ENCODE results near the gene NPTXR.

The NPTXR gene

DNA sequence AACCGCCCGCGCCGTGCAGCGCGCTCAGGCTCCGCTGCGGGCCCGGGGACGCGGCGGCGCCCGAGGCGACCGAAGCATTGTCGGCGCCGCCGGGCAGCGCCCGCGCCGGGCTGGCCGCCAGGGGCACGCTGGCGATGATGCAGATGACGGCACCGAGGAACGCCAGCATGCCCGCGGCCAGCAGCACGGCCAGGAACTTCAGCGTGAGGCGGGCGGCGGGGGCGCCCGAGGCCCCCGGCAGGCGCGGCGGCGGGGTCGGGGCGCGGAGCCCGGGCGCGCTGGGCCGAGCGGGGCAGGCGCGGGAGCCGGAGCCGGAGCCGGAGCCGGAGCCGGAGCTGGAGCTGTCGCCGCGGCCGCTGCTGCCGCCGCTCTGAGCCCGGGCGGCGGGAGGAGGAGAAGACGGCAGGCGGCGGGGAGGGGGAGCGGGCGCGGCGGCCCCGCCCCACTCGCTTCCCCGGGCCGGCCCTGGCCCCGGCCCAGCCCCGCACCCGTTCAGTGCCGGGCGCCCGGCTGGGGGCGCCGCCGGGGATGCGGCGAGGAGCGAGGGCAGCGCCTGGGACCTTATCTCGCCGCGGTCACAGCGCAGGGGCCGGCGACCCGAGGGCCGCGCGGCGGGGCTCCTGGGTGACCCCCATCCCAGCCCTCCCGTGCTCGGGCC lies at the start of gene NPTXR:
Gene NPTXR (minus strand): TSS at position 372 of the 658 bp plus-strand sequence.
- Mint-ChIP-seq H3K4me3 (peak within 1 kb of the TSS; percentile 72), H3K9me3 (no peaks in the 10 kb centered on the region), H3K27me3 (peaks cover 42% of the 10 kb centered on the region), H3K27ac (no peak within 1 kb of the TSS), H3K4me1 (peaks cover 13% of the 10 kb centered on the region), H3K36me3 (ENCODE audit: low read depth) (no peaks in the 10 kb centered on the region)
- DNase-seq = peak; percentile 31
- peak; percentile 55 for ATAC-seq

DNA sequence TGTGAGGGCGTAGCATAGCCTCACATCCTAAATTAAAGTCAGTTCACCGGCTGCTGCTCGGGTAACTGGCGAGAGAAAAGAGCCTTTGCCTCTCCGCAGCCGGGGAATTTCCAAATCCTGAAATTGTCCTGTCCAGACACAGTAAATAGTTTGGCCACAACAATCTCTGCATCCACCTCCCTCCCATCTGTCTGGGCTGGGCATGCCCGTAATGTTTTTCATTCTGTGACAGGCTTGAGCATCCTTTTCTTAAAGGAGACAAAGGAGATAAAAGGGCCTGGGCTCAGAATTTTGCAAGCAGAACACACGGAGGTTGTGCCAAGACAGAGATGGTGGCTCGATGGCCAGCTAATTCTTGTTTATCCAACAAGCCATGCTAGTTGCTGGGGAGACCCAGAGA lies 47.4 kb upstream of the NPTXR start:
- H3K4me3 Mint-ChIP-seq = no peak overlapping the region
- no peak for ATAC-seq
- no peaks in the 10 kb centered on the region for H3K36me3 Mint-ChIP-seq (ENCODE audit: low read depth)
- no peaks in the 10 kb centered on the region for H3K9me3 Mint-ChIP-seq
- DNase-seq = no peak
- H3K4me1 Mint-ChIP-seq = peaks cover 3% of the 10 kb centered on the region
- H3K27ac Mint-ChIP-seq = no peak overlapping the region
- H3K27me3 Mint-ChIP-seq = peaks cover 25% of the 10 kb centered on the region

DNA sequence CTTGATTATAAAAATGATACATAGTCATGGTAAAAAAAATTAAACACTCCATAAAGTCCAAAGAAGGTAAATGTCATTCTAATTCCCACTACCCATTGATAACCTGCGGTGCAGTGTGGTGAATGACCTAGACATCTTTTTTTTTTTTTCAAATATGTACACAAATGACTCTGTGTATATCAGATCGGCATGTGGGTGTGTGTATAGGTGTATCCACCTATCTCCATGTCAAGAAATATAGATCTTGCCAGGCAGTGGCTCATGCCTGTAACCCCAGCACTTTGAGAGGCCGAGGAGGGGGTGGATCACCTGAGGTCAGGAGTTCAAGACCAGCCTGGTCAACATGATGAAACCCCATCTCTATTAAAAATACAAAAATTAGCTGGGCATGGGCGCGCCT lies 46.5 kb upstream of the NPTXR start:
- Mint-ChIP-seq H3K36me3 (ENCODE audit: low read depth) (no peaks in the 10 kb centered on the region), H3K4me1 (peaks cover 4% of the 10 kb centered on the region), H3K27me3 (peaks cover 25% of the 10 kb centered on the region), H3K27ac (no peak overlapping the region), H3K4me3 (no peak overlapping the region), H3K9me3 (no peaks in the 10 kb centered on the region)
- ATAC-seq (no peak), DNase-seq (no peak)

DNA sequence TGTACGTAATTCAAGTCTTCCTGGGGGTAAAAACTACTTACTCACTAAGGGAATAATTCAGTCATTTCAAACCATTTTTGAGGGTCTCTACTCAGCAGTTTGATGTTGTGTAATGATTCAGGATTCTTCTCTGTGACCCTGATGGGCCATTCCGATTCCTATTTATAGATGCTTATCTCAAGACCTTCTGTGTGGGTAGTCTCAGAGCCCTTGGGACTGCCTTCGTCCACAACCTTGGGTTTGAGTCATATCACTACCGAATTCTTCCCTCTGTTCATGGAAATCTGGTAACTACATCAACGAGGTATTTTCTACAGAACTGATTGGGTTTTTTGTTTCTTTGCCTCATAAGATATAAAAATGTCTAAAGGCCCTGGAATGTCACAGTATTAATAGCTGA lies 42.5 kb upstream of the NPTXR start:
- no peaks in the 10 kb centered on the region for H3K36me3 Mint-ChIP-seq (ENCODE audit: low read depth)
- H3K4me3 Mint-ChIP-seq = no peak overlapping the region
- no peak for DNase-seq
- H3K27me3 Mint-ChIP-seq = peaks cover 5% of the 10 kb centered on the region
- no peak for ATAC-seq
- no peaks in the 10 kb centered on the region for H3K9me3 Mint-ChIP-seq
- H3K27ac Mint-ChIP-seq = no peak overlapping the region
- H3K4me1 Mint-ChIP-seq = peaks cover 17% of the 10 kb centered on the region

DNA sequence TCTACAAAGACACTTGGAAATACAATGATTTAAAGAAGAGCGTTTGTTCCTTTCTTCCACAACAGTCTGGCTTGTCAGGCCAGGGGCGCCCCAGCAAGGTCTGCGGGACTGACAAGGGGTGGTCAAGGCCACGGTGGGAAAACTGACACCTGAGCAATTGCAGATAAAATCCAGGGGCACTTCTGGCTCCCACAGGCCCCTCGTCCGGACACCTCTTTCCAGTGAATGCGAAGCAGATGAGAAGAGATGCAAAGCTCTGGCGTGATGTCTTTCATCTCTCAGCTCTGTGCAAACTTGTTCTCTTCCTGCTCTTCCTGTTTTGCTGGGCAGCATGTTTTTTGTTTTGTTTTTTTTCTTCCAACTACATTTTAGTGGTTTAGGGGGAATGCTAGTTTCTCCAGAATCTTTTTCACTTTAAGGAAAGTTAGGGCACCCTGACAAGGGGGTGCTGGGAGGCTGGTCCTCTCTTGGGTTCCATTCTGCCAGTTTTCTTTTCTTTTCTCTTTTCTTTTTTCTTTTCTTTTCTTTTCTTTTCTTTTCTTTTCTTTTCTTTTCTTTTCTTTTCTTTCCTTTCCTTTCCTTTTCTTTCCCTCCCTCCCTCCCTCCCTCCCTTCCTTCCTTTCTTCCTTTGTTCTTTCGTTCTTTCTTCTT lies 39.3 kb upstream of the NPTXR start:
- no peaks in the 10 kb centered on the region for H3K9me3 Mint-ChIP-seq
- H3K4me1 Mint-ChIP-seq = peaks cover 17% of the 10 kb centered on the region
- H3K4me3 Mint-ChIP-seq = no peak overlapping the region
- peaks cover 8% of the 10 kb centered on the region for H3K27me3 Mint-ChIP-seq
- DNase-seq (no peak), ATAC-seq (no peak)
- no peak overlapping the region for H3K27ac Mint-ChIP-seq
- H3K36me3 Mint-ChIP-seq (ENCODE audit: low read depth) = no peaks in the 10 kb centered on the region

DNA sequence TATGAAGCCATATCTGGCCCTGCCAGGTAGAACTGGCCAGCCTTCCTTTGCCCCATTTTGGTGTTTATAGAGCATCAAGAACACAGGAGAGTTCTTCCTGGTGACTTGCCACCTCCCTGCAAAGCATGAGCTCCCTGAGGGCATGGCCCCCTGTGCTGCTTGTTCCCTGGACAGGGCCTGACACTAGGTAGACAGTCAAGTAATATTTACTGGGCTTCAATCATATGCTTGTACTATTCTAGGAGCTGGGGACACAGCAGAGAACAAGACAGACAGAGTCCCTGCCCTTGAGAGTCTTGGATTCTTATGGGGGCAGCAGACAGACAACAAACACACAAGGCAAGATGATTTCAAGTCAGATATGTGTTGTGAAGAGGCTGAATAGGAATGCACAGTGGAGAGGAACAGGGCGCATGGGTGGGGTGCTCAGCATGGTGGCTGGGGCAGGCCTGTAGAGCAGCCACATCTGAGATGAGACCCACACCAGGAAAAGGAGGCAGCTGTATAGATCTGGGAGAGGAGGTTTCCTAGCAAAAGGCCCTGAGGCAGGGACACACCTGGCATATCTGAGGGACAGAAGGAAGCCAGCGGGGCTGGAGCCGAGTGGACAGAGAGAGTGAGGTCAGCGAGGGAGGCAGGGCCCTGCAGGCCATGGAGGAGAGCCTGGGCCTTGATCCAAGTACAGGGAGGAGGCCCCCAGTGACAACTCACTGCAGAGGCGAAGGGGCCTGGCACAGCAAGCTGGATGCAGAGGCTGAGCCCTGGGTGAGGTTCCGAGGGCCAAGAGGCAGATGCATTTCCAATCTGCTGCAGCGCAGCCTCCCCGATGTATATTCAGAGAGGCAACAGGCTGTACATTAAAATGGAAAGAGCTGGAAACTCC lies 38.4 kb upstream of the NPTXR start:
- H3K4me1 Mint-ChIP-seq = peaks cover 17% of the 10 kb centered on the region
- DNase-seq (no peak), ATAC-seq (no peak)
- no peak overlapping the region for H3K4me3 Mint-ChIP-seq
- H3K36me3 Mint-ChIP-seq (ENCODE audit: low read depth) = no peaks in the 10 kb centered on the region
- peaks cover 9% of the 10 kb centered on the region for H3K27me3 Mint-ChIP-seq
- H3K9me3 Mint-ChIP-seq = no peaks in the 10 kb centered on the region
- H3K27ac Mint-ChIP-seq = no peak overlapping the region

DNA sequence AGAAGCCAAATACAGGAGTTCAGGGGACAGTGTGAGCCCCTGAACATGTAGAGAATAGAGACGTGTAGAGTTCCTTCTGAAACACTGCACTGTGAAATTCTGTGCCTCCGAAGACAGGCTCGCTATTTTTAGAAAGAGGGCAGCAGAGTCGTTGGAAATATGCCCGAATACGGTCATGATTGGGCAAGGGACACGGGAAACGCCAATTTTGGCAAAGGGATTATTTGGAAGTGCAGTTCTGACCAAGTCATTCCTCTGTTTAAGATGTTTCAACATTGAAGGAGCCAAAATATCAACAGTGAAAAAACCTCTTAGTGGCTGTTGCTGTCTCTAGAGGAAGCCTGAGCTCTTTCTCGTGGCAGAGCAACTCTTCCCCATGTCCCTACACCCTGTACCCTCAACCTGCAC lies 37.6 kb upstream of the NPTXR start:
- Mint-ChIP-seq H3K4me3 (no peak overlapping the region), H3K36me3 (ENCODE audit: low read depth) (no peaks in the 10 kb centered on the region), H3K27ac (no peak overlapping the region)

DNA sequence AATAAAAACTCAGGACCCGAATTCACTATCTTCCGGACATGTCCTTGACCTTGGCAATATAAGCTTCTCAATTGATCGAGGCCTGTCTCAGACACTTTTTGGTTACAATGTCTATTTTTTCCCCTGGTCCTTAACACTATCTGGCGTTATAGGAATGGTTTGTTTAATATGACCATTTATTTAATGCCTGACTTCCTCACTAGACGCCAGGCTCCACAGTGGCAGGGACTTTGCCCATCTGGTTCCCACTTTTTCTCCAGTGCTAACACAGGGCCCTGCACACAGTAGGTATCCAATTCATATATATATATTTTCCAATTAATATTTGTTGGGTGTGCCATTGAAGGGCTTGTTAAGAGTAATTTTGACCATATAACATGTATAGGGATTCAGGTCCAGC lies 36.1 kb upstream of the NPTXR start:
- DNase-seq (no peak), ATAC-seq (no peak)
- Mint-ChIP-seq H3K36me3 (ENCODE audit: low read depth) (no peaks in the 10 kb centered on the region), H3K9me3 (no peaks in the 10 kb centered on the region), H3K27me3 (peaks cover 13% of the 10 kb centered on the region), H3K4me1 (peaks cover 17% of the 10 kb centered on the region), H3K27ac (no peak overlapping the region), H3K4me3 (no peak overlapping the region)

More for the DNA sequence above, 37.6 kb upstream of the NPTXR start:
- no peak for DNase-seq
- ATAC-seq = no peak
- Mint-ChIP-seq H3K9me3 (no peaks in the 10 kb centered on the region), H3K27me3 (peaks cover 9% of the 10 kb centered on the region), H3K4me1 (peaks cover 16% of the 10 kb centered on the region)

DNA sequence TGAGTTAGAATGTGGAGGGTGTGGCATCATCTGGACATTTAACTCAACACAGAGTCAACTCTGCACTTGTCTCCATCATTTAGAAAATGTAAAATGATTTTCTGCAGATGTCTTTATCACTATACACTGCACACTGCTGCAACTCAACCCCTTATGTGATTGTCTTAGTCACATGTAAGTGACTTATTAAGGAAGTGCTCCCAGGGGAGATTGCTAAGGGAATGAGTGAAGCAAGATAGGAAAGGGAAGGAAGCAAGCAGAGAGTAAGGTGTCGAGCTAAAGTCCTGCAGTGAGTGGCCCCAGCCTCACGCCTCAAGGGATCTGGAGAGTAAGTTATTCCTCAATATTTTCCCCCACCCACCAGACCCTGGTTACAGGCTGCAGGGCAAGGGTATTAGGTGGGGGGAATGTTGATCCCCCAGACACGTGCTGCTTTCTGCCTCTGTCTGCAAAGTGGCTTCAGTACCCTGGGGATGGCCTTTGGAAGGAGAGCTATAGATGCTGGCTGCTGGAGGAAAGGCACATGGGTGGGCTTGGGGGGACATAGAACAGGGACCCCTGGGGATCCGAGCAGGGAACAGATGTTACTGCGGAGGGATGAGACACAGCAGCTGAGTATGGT lies 35.4 kb upstream of the NPTXR start:
- Mint-ChIP-seq H3K36me3 (ENCODE audit: low read depth) (no peaks in the 10 kb centered on the region), H3K4me3 (no peak overlapping the region), H3K9me3 (no peaks in the 10 kb centered on the region), H3K27ac (no peak overlapping the region), H3K27me3 (peaks cover 13% of the 10 kb centered on the region), H3K4me1 (peaks cover 24% of the 10 kb centered on the region)
- no peak for ATAC-seq
- no peak for DNase-seq

DNA sequence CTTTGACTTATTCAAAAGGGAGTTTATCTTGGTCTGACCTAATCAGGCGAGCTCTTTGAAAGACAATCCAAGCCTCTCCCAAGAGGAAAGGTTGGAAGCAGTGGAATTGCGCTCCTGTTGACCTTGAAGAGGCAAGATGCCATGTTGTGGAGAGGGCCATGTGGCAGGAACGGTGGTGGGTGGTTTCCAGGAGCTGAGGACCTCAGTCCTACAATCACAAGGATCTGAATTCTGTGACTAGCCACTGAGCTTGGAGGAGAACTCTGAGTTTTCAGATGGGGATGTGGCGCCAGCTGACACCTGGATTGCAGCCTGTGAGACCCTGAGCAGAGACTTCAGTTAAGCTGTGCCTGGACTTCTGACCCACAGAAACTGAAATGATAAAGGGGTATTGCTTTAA lies 34.2 kb upstream of the NPTXR start:
- no peaks in the 10 kb centered on the region for H3K36me3 Mint-ChIP-seq (ENCODE audit: low read depth)
- peaks cover 34% of the 10 kb centered on the region for H3K4me1 Mint-ChIP-seq
- no peak overlapping the region for H3K4me3 Mint-ChIP-seq
- DNase-seq = no peak
- ATAC-seq = no peak
- no peak overlapping the region for H3K27ac Mint-ChIP-seq
- H3K9me3 Mint-ChIP-seq = no peaks in the 10 kb centered on the region
- H3K27me3 Mint-ChIP-seq = peaks cover 16% of the 10 kb centered on the region

DNA sequence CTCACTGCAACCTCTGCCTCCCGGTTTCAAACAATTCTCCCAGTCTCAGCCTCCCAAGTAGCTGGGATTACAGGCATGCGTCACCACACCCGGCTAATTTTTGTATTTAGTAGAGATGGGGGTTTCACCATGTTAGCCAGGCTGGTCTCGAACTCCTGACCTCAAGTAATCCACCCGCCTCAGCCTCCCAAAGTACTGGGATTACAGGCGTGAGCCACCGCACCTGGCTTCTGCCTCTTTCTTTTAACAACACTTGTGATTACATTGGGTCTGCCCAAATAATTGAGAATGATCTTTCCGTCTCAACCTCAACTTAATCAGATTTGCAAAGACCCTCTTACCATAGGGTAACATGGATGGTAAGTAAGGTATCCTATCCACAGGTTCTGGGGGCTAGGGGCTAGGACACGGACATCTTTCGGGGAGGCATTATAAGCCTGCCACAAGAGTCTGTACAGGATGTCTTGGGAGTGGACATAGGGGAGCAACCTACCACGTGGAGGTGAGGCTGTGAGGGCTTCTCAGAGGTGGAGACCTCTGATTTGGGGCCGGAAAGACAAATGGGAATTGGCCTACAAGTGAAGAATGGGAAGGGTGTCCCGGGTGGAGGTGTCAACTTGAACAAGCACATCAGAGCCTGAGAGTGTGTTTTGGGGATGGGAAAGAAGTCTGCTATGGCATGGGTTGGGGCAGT lies 30.8 kb upstream of the NPTXR start:
- H3K36me3 Mint-ChIP-seq (ENCODE audit: low read depth) = peaks cover 14% of the 10 kb centered on the region
- ATAC-seq = no peak
- H3K27me3 Mint-ChIP-seq = peaks cover 8% of the 10 kb centered on the region
- DNase-seq = no peak
- no peaks in the 10 kb centered on the region for H3K9me3 Mint-ChIP-seq
- peak overlapping the region; percentile 74 for H3K27ac Mint-ChIP-seq
- H3K4me3 Mint-ChIP-seq = peak overlapping the region; percentile 5
- peaks cover 44% of the 10 kb centered on the region for H3K4me1 Mint-ChIP-seq

DNA sequence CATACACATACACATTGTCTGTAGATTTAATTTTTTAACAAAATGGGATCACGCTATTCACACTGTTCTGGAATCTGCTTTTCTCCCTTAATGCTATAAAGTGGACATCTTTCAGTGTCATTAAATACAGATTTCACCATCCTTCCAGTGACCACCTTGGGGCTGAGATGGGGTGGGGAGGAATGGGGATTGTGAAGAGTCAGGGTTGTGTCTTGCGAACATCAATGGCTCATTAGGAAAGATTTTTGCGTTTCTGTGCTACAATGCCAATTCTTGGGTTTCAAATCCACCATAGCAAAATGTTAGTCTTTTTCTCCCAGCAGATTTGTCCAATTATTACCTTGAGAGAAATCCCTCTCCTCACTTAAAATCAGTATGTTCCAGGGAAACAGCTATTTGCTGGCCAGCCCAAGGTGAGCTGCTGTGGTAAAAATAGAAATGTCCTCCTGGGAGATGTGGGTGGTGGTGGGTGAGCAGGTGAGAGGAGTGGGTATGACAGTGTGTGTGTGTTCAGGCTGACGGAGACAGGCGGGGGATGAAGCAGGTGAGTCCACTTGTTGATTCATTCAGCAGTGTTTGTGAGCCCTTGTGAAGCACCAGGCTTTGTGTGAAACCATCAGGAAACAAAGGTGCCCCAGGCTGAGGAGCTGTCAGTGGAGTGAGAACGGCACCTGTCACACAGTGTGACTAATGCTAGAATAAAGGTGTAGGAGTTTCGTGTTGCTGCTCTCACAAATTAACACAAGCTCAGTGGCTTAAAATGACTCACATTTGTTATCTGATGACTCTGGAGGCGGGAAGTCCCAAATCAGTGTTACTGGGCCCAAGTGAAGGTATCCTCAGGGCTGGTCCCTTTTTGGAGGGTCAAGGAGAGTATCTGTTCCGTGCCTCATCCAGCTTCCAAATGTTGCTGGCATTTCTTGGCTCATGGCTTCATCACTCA lies 29.9 kb upstream of the NPTXR start:
- Mint-ChIP-seq H3K27ac (peak overlapping the region; percentile 74), H3K36me3 (ENCODE audit: low read depth) (peaks cover 19% of the 10 kb centered on the region), H3K4me3 (peak overlapping the region; percentile 83), H3K27me3 (peaks cover 8% of the 10 kb centered on the region), H3K9me3 (no peaks in the 10 kb centered on the region), H3K4me1 (peaks cover 53% of the 10 kb centered on the region)
- DNase-seq (peak; percentile 59), ATAC-seq (peak; percentile 85)

DNA sequence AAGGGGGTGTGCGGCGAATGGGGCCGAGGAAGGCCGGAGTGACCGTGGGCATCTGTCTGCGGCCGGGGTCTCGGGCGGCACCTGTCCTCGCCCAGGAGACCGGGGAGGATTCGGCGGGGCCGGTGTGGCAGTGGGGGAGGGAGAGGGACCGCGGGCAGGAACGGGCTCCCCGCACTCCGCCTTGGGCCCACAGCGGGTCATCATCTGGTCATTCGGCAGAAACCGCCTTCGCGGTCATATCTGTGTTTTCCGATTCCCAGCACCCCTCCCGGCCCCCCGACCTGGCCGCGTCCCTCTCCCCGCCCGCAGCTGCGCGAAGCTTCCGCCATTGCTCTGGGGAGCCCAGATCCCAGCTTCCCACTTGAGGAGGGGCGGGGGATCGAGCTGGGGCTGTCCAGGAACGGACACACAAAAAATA lies 29.0 kb upstream of the NPTXR start:
- DNase-seq (no peak), ATAC-seq (no peak)
- peaks cover 7% of the 10 kb centered on the region for H3K27me3 Mint-ChIP-seq

More for the DNA sequence above, 29.0 kb upstream of the NPTXR start:
- Mint-ChIP-seq H3K4me3 (peak overlapping the region; percentile 83), H3K27ac (peak overlapping the region; percentile 74), H3K4me1 (peaks cover 62% of the 10 kb centered on the region), H3K9me3 (no peaks in the 10 kb centered on the region), H3K36me3 (ENCODE audit: low read depth) (peaks cover 27% of the 10 kb centered on the region)
